Keratinocyte (primary cell): Measurements from ENCODE around the gene PCMTD2. TPM values are rescaled to one million over a fixed set of nuclear protein-coding genes. Genes with fewer than 3 reads are reported as not detected.

Source experiments
- DNase-seq: peaks from one replicate; pipeline ENCODE4 v3.0.0-alpha.2; 2011; ENCODE audit warnings: low read depth, missing footprints, low spot score
- FAIRE-seq: peaks from 2 replicates; lab custom pipeline; 2011; peaks lifted over from hg19 to GRCh38; lab: Jason Lieb, UNC
- H2AFZ ChIP-seq: 2 replicates; pipeline ENCODE4 v1.6.0; 2012; ENCODE audit warnings: low read length, control low read depth, inconsistent platforms; ENCODE audit not compliant: control insufficient read depth
- H3K27ac ChIP-seq: 2 replicates; pipeline ENCODE4 v1.5.1; 2011; ENCODE audit warnings: low read length; ENCODE audit not compliant: control insufficient read depth, insufficient read depth
- H3K27me3 ChIP-seq: 3 replicates; pipeline ENCODE4 v1.6.0; 2011; ENCODE audit warnings: low read length; ENCODE audit not compliant: control insufficient read depth, insufficient read depth; ENCODE audit errors: extremely low read depth
- H3K36me3 ChIP-seq, 2 experiments: 2 replicates in 1 of 2; 3 replicates in 1 of 2; pipeline ENCODE4 v1.5.1; 2011; ENCODE audit warnings: low read length in 2 of 2, mild to moderate bottlenecking in 1 of 2; ENCODE audit not compliant: control insufficient read depth in 2 of 2, insufficient read depth in 2 of 2; ENCODE audit errors: extremely low read depth in 1 of 2
- H3K4me1 ChIP-seq: 3 replicates; pipeline ENCODE4 v1.5.1; 2011; ENCODE audit warnings: low read length; ENCODE audit not compliant: control insufficient read depth, insufficient read depth; ENCODE audit errors: extremely low read depth
- H3K4me2 ChIP-seq: 3 replicates; pipeline ENCODE4 v1.6.0; 2011; ENCODE audit warnings: low read depth, low read length; ENCODE audit not compliant: control insufficient read depth, insufficient read depth; ENCODE audit errors: extremely low read depth
- H3K4me3 ChIP-seq, 3 experiments: fragments of 200-600 bp in 1 of 3; sonication (generic) in 1 of 3; 2 replicates in 2 of 3; 3 replicates in 1 of 3; pipeline ENCODE4 v1.5.1; 2011 to 2016; ENCODE audit warnings: low read length in 3 of 3, mild to moderate bottlenecking in 3 of 3, control low read depth in 2 of 3, inconsistent platforms in 1 of 3, low read depth in 1 of 3, mixed read lengths in 1 of 3, mixed run types in 1 of 3, moderate library complexity in 1 of 3; ENCODE audit not compliant: control insufficient read depth in 2 of 3, insufficient read depth in 2 of 3; ENCODE audit errors: extremely low read depth in 1 of 3
- H3K79me2 ChIP-seq: 2 replicates; pipeline ENCODE4 v1.6.0; 2012; ENCODE audit warnings: low read length; ENCODE audit not compliant: control insufficient read depth, insufficient read depth
- H3K9ac ChIP-seq: 3 replicates; pipeline ENCODE4 v1.6.0; 2011; ENCODE audit warnings: low read length; ENCODE audit not compliant: control insufficient read depth, insufficient read depth; ENCODE audit errors: extremely low read depth
- H3K9me1 ChIP-seq: 3 replicates; pipeline ENCODE4 v1.6.0; 2011; ENCODE audit warnings: low read length; ENCODE audit not compliant: control insufficient read depth, insufficient read depth; ENCODE audit errors: extremely low read depth
- H3K9me3 ChIP-seq: 2 replicates; pipeline ENCODE4 v1.5.1; 2012; ENCODE audit warnings: low read depth, low read length; ENCODE audit not compliant: control insufficient read depth
- H4K20me1 ChIP-seq: 3 replicates; pipeline ENCODE4 v1.6.0; 2011; ENCODE audit warnings: low read length; ENCODE audit not compliant: control insufficient read depth, insufficient read depth; ENCODE audit errors: extremely low read depth
- EZH2 ChIP-seq: IDR thresholded peaks from one replicate; pipeline ENCODE4 v1.6.1; 2012; ENCODE audit warnings: inconsistent platforms, mild to moderate bottlenecking, low read length, moderate library complexity
- dilution Hi-C: fragments of 300-500 bp; cut with MboI; formaldehyde crosslinking; loops from one replicate; pipeline ENCODE4 v1.7.0; 2020; ENCODE audit warnings: low sequenced_read_pairs; ENCODE audit not compliant: extremely low pct_ligation_motif_present
- polyA plus RNA-seq, 5 experiments: library from polyadenylated mRNA; depleted of rRNA in 3 of 5; stranded (reverse) in 3 of 5; stranded (forward) in 1 of 5; unstranded in 1 of 5; fragments of >200 nt; gene quantifications; 1 replicate in 1 of 5; 2 replicates in 3 of 5; 3 replicates in 1 of 5; pipeline versions ENCODE4 v1.2.1 to v1.2.3, GENCODE V29; 2011 to 2012; ENCODE audit warnings: missing spikeins in 2 of 5, low read depth in 1 of 5, low replicate concordance in 1 of 5
- TF ChIP-seq, protein P1 (sequence below), 3 experiments: IDR thresholded peaks in 1 of 3; conservative IDR thresholded peaks in 1 of 3; optimal IDR thresholded peaks in 1 of 3; 2 replicates in 2 of 3; 3 replicates in 1 of 3; pipeline versions ENCODE3 to v1.5.1; 2011; ENCODE audit warnings: low read length in 3 of 3, mild to moderate bottlenecking in 3 of 3, moderate library complexity in 2 of 3, control low read depth in 1 of 3, inconsistent platforms in 1 of 3; ENCODE audit not compliant: insufficient read depth in 2 of 3; ENCODE audit errors: extremely low read depth in 1 of 3

Gene PCMTD2
- polyA plus RNA-seq, 1 donor (not counting 4 experiments of a cell fraction or from before 2014, with no cell fraction given) = 25.8 TPM

DNA sequence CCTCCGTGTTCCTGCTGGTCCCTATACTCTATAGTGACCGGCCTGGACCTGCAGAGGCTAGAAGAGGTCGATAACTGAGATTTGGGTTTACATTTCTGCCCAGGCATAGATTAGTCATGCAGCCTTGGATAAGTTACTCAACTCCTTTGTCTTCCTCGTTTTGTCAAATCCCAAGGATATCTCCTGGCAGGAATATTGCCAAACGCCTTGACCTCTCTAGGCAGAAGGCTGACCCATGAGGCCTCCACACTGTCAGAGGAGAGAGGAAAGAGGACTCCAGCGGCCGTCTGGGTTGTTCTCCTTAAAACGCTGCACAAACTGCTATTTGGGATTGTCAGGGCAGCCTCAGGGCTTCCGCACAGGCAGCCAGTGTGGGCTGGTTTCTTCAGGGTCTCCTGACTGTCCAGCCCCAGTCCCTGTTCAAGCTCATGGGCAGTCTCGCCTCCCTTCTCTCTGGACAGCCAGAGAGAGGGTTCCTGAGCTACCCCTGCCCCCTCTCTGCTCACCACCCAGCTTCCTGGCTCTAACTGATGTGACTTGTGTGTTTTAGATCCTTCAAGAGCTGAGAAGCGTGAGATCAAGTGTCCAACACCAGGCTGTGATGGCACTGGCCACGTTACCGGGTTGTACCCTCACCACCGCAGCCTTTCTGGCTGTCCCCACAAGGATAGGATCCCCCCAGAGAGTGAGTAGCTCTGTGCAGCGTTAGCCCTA lies 44.7 kb upstream of the PCMTD2 start:
- Histone ChIP-seq H3K9ac (no peak overlapping the region), H3K9me3 (no peaks in the 10 kb centered on the region), H3K27me3 (peaks cover 8% of the 10 kb centered on the region), H3K4me2 (no peak overlapping the region), H2AFZ (no peak overlapping the region), H3K36me3 (no peaks in the 10 kb centered on the region), H3K79me2 (no peaks in the 10 kb centered on the region), H3K27ac (no peak overlapping the region), H3K4me1 (peaks cover 16% of the 10 kb centered on the region), H3K9me1 (no peaks in the 10 kb centered on the region), H3K4me3 (no peak overlapping the region), H4K20me1 (no peaks in the 10 kb centered on the region)
- TF ChIP-seq, protein P1, sequence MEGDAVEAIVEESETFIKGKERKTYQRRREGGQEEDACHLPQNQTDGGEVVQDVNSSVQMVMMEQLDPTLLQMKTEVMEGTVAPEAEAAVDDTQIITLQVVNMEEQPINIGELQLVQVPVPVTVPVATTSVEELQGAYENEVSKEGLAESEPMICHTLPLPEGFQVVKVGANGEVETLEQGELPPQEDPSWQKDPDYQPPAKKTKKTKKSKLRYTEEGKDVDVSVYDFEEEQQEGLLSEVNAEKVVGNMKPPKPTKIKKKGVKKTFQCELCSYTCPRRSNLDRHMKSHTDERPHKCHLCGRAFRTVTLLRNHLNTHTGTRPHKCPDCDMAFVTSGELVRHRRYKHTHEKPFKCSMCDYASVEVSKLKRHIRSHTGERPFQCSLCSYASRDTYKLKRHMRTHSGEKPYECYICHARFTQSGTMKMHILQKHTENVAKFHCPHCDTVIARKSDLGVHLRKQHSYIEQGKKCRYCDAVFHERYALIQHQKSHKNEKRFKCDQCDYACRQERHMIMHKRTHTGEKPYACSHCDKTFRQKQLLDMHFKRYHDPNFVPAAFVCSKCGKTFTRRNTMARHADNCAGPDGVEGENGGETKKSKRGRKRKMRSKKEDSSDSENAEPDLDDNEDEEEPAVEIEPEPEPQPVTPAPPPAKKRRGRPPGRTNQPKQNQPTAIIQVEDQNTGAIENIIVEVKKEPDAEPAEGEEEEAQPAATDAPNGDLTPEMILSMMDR (optimal IDR thresholded peaks at IDR 0.05 in 1 of 3, IDR thresholded peaks at IDR 0.05 in 1 of 3, conservative IDR thresholded peaks at IDR 0.05 in 1 of 3; ENCODE audit: extremely low read depth in 1 of 3, insufficient read depth in 2 of 3, low read length in 3 of 3) = no peak
- TF ChIP-seq EZH2 = no peak
- FAIRE-seq = no peak
- dilution Hi-C loops = no loop called here
- DNase-seq = no peak

DNA sequence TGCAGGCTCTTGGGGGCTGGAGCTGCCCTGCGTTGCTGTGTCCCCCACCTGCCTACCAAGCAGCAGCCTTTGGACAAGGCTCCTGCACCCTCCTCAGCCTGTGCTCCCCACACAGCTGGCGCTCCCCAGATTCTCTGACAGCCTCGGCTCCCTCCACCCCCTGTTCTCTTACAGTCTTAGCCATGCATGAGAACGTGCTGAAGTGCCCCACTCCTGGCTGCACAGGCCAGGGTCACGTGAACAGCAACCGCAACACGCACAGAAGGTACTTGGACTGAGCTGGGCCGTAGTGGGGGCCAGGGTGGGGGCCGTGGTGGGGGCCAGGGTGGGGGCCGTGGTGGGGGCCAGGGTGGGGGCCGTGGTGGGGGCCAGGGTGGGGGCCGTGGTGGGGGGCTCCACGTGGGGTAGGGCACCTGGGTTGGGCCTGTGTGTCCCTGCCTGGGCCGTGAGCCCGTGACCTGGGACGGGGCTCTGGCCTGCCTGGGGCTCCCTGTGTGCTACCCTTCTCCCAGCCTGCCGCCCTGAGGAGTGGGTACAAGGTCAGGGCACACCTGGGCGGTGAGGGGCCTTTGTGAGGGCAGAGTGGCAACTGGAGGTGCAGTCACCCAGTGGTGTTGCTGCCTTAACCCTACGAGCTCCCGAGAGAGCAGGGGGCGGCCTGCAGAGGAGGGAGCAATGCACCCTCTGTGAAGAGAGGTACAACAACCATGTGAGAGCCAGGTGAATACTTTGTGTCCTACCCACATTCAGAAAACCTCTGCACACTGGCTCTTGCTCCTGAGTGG lies 43.5 kb upstream of the PCMTD2 start:
- Histone ChIP-seq H3K79me2 (no peaks in the 10 kb centered on the region), H3K9ac (no peak overlapping the region), H2AFZ (no peak overlapping the region), H3K27ac (no peak overlapping the region), H4K20me1 (no peaks in the 10 kb centered on the region), H3K4me2 (no peak overlapping the region), H3K27me3 (peaks cover 8% of the 10 kb centered on the region), H3K36me3 (no peaks in the 10 kb centered on the region), H3K9me1 (no peaks in the 10 kb centered on the region), H3K4me1 (peaks cover 10% of the 10 kb centered on the region), H3K4me3 (no peak overlapping the region), H3K9me3 (no peaks in the 10 kb centered on the region)
- no peak for FAIRE-seq
- dilution Hi-C loops = no loop called here
- TF ChIP-seq EZH2 = no peak
- TF ChIP-seq, protein P1 (optimal IDR thresholded peaks at IDR 0.05 in 1 of 3, IDR thresholded peaks at IDR 0.05 in 1 of 3, conservative IDR thresholded peaks at IDR 0.05 in 1 of 3; ENCODE audit: extremely low read depth in 1 of 3, insufficient read depth in 2 of 3, low read length in 3 of 3) = no peak
- DNase-seq = no peak
